GM18519 (cell line): ENCODE measurements around the gene SLC35B1.

Experiments
- ATAC-seq: cut with Tn5 transposase; IDR thresholded peaks from one replicate; pipeline ENCODE4 v1.9.1; 2021; ENCODE audit warnings: mild to moderate bottlenecking, moderate library complexity; ENCODE audit not compliant: unreplicated experiment, low FRiP score

Gene SLC35B1

GRCh38 chr17:49703557-49704277, 4.0 kb downstream of the SLC35B1 start:
- no peak for ATAC-seq

GRCh38 chr17:49700960-49701359, 6.8 kb downstream of the SLC35B1 start:
- ATAC-seq = no peak

- no peak for ATAC-seq
These were observed 7.7 kb downstream of the SLC35B1 start for GRCh38 chr17:49699966-49700575.

- ATAC-seq = no peak
These were observed 9.8 kb downstream of the SLC35B1 start for GRCh38 chr17:49698005-49698404.

- ATAC-seq = no peak
These were observed 11.5 kb downstream of the SLC35B1 start for GRCh38 chr17:49696233-49696761.

- ATAC-seq = no peak
These were observed 12.0 kb downstream of the SLC35B1 start for GRCh38 chr17:49695698-49696232.

- ATAC-seq = no peak
These were observed 12.7 kb downstream of the SLC35B1 start for GRCh38 chr17:49694847-49695697.

GRCh38 chr17:49692751-49693150, 15.0 kb downstream of the SLC35B1 start:
- no peak for ATAC-seq

GRCh38 chr17:49691677-49692191, 16.0 kb downstream of the SLC35B1 start:
- ATAC-seq = no peak

- no peak for ATAC-seq
These were observed 16.6 kb downstream of the SLC35B1 start for GRCh38 chr17:49691086-49691676.

- ATAC-seq = no peak
These were observed 17.5 kb downstream of the SLC35B1 start for GRCh38 chr17:49690256-49690655.

- ATAC-seq = no peak
These were observed 18.9 kb downstream of the SLC35B1 start for GRCh38 chr17:49688848-49689247.

GRCh38 chr17:49687878-49688491, 19.8 kb downstream of the SLC35B1 start:
- ATAC-seq = no peak

GRCh38 chr17:49681106-49681979, 26.4 kb downstream of the SLC35B1 start:
- ATAC-seq = no peak

GRCh38 chr17:49680314-49680713, 27.4 kb downstream of the SLC35B1 start:
- ATAC-seq = no peak

GRCh38 chr17:49677933-49678847, 29.6 kb downstream of the SLC35B1 start, which contains the start of gene SPOP:
Gene SPOP (minus strand): TSS chr17:49678097. CDS start chr17:49622810, 55,287 bp downstream.
- peak; percentile 54 for ATAC-seq

GRCh38 chr17:49677134-49677932, 30.4 kb downstream of the SLC35B1 start:
- peak; percentile 31 for ATAC-seq
